GM19351 (cell line): ENCODE measurements around the gene ENHO.
"Not testable (repeated sequence)": the region's sequence is repeated elsewhere in the genome, so short reads cannot be mapped to it uniquely, and the experiment has no call there.

Experiments
- ATAC-seq: cut with Tn5 transposase; IDR thresholded peaks from one replicate; pipeline ENCODE4 v1.9.1; 2021; ENCODE audit warnings: mild to moderate bottlenecking, moderate library complexity; ENCODE audit not compliant: unreplicated experiment

The ENHO gene

DNA sequence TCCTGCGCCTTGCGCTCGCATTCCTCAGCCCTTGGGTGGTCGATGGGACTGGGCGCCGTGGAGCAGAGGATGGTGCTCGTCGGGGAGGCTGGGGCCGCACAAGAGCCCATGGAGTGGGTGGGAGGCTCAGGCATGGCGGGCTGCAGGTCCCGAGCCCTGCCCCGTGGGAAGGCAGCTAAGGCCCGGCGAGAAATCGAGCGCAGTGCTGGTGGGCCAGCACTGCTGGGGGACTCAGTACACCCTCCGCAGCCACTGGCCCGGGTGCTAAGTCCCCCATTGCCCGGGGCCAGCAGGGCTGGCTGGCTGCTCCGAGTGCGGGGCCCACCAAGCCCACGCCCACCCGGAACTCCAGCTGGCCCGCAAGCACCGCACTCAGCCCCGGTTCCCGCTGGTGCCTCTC lies 40.0 kb downstream of the ENHO start:
- not testable (repeated sequence) for ATAC-seq

DNA sequence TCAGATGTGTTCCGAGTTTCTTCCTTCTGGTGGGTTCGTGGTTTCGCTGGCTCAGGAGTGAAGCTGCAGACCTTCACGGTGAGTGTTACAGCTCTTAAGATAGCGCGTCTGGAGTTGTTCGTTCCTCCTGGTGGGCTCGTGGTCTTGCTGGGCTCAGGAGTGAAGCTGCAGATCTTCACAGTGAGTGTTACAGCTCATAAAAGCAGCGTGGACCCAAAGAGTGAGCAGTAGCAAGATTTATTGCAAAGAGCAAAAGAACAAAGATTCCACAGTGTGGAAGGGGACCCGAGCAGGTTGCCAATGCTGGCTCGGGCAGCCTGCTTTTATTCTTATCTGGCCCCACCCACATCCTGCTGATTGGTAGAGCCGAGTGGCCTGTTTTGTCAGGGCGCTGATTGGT lies 41.2 kb downstream of the ENHO start:
- not testable (repeated sequence) for ATAC-seq

DNA sequence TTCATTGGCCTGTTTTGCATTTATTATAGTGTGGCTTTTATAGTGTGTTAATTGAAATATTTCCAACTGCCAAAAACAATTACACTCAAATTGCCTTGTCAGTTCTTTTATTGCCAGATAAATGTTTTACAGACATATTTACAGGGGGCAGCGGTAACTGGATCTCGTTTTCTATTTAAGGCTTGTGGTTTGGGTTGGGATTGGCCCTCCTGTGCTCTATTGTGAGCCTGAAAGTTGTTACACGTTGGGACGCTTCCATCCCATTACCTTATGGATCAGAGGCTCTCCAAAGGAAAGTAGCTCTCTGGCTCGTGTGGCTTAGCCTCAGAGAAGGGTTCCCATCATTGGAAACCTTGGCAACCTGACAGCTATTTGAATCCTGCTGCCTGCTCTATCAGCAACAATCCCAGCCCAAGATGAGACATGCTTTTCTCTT lies 43.3 kb downstream of the ENHO start:
- no peak for ATAC-seq

DNA sequence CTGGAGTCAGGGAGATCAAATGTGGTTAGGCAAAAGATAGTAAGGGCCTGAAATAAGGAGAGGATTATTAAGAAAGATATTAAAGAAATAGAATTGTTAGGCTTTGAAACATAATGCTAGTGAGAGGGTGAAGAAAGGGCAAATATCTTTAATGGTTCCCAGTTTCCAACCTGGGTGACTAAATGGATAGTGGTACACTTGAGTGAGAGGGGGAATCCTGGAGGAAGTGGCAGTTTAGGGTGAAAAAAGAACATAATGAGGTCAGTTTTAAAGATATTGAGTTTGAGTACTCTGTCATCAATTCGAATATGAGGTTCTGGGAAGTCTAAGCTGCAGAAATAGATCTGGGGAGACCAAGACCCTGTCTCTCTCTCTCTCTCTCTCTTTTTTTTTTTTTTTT lies 45.2 kb downstream of the ENHO start:
- ATAC-seq, result no peak

GRCh38 chr9:34475097-34475496 lies 47.7 kb downstream of the ENHO start:
- no peak for ATAC-seq
